Stomach (tissue), 4 donors: ENCODE results near the gene SIM1.

Experiments
- POLR2A ChIP-seq, 4 donors: fragments of 450-650 bp; IDR thresholded peaks; one replicate each; pipeline ENCODE4 v1.6.1; 2016; ENCODE audit warnings: antibody characterized with exemption in 4 of 4, control low read depth in 2 of 4, mild to moderate bottlenecking in 1 of 4, moderate library complexity in 1 of 4
- POLR2AphosphoS5 ChIP-seq, 3 donors: sonication (generic); formaldehyde crosslinking; IDR thresholded peaks; one replicate each; pipeline ENCODE4 v1.6.1; 2016; ENCODE audit warnings: antibody characterized with exemption in 3 of 3
- TF ChIP-seq, protein P1 (sequence below), 7 experiments: fragments of 450-650 bp in 4 of 7; fragments of 200-600 bp in 3 of 7; sonication (generic) in 3 of 7; IDR thresholded peaks; one replicate each; pipeline ENCODE4 v1.5.1; 2016 to 2019; ENCODE audit warnings: antibody characterized with exemption in 7 of 7, control low read depth in 2 of 7, mild to moderate bottlenecking in 1 of 7

DNA sequence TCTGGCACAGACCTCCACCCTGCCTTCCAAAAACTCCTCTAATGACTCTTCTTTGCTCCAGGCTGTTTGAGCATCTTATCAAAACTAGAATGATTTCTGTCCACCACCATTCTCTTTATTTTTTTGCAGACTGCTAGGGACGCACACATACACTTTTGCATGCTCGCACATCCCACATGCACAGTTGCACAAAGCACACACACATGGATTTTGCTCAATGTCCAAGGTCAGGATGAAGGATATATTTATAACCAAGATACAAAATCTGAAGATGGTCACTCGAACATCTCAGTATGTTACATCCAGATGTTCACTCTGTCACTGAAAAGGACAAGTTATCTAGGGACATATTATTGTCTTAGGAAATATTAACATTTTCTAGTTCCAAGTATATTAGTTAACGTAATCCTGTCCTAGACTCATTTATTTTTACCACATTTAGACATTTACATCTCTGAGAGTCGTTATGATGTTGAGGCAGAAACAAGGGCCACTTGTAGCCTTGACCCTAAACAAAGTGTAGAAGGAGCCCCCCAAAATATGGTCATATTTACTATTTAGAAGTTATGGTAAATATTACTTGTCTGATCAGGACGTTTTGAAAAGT lies 3.4 kb upstream of the SIM1 start:
- TF ChIP-seq, protein P1, sequence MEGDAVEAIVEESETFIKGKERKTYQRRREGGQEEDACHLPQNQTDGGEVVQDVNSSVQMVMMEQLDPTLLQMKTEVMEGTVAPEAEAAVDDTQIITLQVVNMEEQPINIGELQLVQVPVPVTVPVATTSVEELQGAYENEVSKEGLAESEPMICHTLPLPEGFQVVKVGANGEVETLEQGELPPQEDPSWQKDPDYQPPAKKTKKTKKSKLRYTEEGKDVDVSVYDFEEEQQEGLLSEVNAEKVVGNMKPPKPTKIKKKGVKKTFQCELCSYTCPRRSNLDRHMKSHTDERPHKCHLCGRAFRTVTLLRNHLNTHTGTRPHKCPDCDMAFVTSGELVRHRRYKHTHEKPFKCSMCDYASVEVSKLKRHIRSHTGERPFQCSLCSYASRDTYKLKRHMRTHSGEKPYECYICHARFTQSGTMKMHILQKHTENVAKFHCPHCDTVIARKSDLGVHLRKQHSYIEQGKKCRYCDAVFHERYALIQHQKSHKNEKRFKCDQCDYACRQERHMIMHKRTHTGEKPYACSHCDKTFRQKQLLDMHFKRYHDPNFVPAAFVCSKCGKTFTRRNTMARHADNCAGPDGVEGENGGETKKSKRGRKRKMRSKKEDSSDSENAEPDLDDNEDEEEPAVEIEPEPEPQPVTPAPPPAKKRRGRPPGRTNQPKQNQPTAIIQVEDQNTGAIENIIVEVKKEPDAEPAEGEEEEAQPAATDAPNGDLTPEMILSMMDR (IDR thresholded peaks at IDR 0.05) = no peak
- TF ChIP-seq POLR2AphosphoS5 (IDR thresholded peaks at IDR 0.05) = no peak
- no peak for TF ChIP-seq POLR2A (IDR thresholded peaks at IDR 0.05)
